Activated CD4-positive, alpha-beta T cell treated with anti-CD3 and anti-CD28 coated beads for 36 hours (primary cell): Measurements from ENCODE around the gene ADCY2. TPM values are rescaled to one million over a fixed set of nuclear protein-coding genes. Genes with fewer than 3 reads are reported as not detected.

ENCODE experiments used
- ATAC-seq: fragments of 200-7000 bp; cut with Tn5 transposase; one replicate; pipeline ENCODE4 v1.10.0; 2021; ENCODE audit warnings: mild to moderate bottlenecking, moderate library complexity
- CTCF ChIA-PET: fragments of 350-600 bp; sonication (Branson Sonifier 250); formaldehyde crosslinking; loops from one replicate; lab custom pipeline; 2021; ENCODE audit warnings: antibody characterized with exemption; lab: Charles Lee
- POLR2A ChIA-PET: fragments of 350-600 bp; sonication (Branson Sonifier 250); formaldehyde crosslinking; loops from one replicate; lab custom pipeline; 2021; ENCODE audit warnings: antibody characterized with exemption, inconsistent platforms; lab: Charles Lee
- DNase-seq: peaks from one replicate; pipeline ENCODE4 v3.0.0-alpha.2; 2020
- H3K27ac Mint-ChIP-seq: one replicate; pipeline ENCODE4 v1.8.0; 2021; ENCODE audit warnings: mixed read lengths
- H3K27me3 Mint-ChIP-seq: one replicate; pipeline ENCODE4 v1.8.0; 2021; ENCODE audit warnings: mixed read lengths
- H3K36me3 Mint-ChIP-seq: one replicate; pipeline ENCODE4 v1.8.0; 2021; ENCODE audit warnings: low read depth, mixed read lengths
- H3K4me1 Mint-ChIP-seq: one replicate; pipeline ENCODE4 v1.8.0; 2021; ENCODE audit warnings: mixed read lengths
- H3K4me3 Mint-ChIP-seq: one replicate; pipeline ENCODE4 v1.8.0; 2021; ENCODE audit warnings: mild to moderate bottlenecking, moderate library complexity, mixed read lengths
- H3K9me3 Mint-ChIP-seq: one replicate; pipeline ENCODE4 v1.8.0; 2021; ENCODE audit warnings: low read depth, mixed read lengths
- intact Hi-C, 2 experiments: fragments of 100-400 bp; cut with DNase I in 1 of 2; cut with micrococcal nuclease in 1 of 2; formaldehyde crosslinking; loops; one replicate each; pipeline versions ENCODE4 v1.14.2 to v1.15.1; 2022 to 2024; cut with DNase I, micrococcal nuclease
- total RNA-seq, 2 experiments: library from RNA; stranded (reverse); gene quantifications; one replicate each; pipeline ENCODE4 v1.2.3, GENCODE V29; 2021

ADCY2 gene
- total RNA-seq, 2 experiments from 2014 or later, result not detected

DNA sequence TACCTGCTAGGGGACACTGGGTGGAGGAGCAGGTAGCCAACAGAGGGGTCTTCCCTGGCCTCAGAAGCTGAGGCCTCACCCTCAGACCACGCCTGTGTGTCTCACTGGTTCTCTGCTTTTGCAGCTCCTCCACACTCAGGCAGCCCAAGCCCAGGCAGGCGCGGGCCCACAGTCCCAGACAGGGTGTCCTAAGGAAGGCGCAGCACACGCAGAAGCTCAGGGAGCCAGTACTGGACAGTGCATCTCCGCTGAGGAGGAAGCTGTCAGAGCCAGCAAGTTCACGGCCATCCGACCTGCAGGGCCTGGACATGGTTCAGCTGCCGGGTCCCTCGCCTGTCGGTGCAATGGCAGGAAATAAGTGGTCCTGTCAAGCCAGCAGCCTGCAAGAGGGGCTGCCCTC is 429.7 kb downstream of the ADCY2 start:
- ChIA-PET POLR2A (no interaction called here), CTCF (no interaction called here)
- no peak overlapping the region for H3K4me3 Mint-ChIP-seq
- H3K9me3 Mint-ChIP-seq, result no peaks in the 10 kb centered on the region
- H3K4me1 Mint-ChIP-seq, result no peaks in the 10 kb centered on the region
- H3K36me3 Mint-ChIP-seq, result no peaks in the 10 kb centered on the region
- no peak overlapping the region for H3K27ac Mint-ChIP-seq
- intact Hi-C loops, result no loop called here
- peaks cover 32% of the 10 kb centered on the region for H3K27me3 Mint-ChIP-seq
- DNase-seq (no peak), ATAC-seq (no peak)

- CTCF ChIA-PET, result no interaction called here
These were observed 431.7 kb downstream of the ADCY2 start for GRCh38 chr5:7827610-7828009.

DNA sequence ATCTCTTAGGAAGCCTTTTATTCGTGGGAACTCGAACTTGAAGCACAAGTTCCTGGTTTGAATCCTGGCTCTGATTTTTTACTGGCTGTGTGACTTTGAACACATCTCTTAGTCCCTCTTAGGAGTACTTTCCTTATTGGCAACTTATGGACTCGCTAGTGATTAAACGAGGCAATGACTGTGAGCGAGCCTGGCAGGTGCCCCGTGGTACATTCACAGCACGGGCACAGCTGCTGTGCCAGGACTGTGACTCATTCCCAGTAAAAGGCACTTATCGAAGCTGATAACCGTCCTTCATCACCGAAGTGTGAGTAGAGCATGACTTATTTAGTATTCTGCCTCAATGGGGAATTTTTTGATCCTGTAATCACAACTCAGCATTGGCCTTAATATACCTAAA is 432.3 kb downstream of the ADCY2 start:
- Mint-ChIP-seq H3K27me3 (peaks cover 22% of the 10 kb centered on the region), H3K27ac (no peak overlapping the region), H3K36me3 (no peaks in the 10 kb centered on the region), H3K9me3 (no peaks in the 10 kb centered on the region), H3K4me1 (no peaks in the 10 kb centered on the region), H3K4me3 (no peak overlapping the region)
- ChIA-PET POLR2A (no interaction called here), CTCF (no interaction called here)
- DNase-seq (no peak), ATAC-seq (no peak)
- intact Hi-C loops, result no loop called here

More at GRCh38 chr5:7827610-7828009, 431.7 kb downstream of the ADCY2 start:
- H3K4me1 Mint-ChIP-seq, result no peaks in the 10 kb centered on the region
- DNase-seq (no peak), ATAC-seq (no peak)
- intact Hi-C loops, result no loop called here
- H3K9me3 Mint-ChIP-seq, result no peaks in the 10 kb centered on the region
- POLR2A ChIA-PET, result no interaction called here
- H3K27me3 Mint-ChIP-seq, result peaks cover 28% of the 10 kb centered on the region
- H3K4me3 Mint-ChIP-seq, result no peak overlapping the region
- no peak overlapping the region for H3K27ac Mint-ChIP-seq
- H3K36me3 Mint-ChIP-seq, result no peaks in the 10 kb centered on the region

DNA sequence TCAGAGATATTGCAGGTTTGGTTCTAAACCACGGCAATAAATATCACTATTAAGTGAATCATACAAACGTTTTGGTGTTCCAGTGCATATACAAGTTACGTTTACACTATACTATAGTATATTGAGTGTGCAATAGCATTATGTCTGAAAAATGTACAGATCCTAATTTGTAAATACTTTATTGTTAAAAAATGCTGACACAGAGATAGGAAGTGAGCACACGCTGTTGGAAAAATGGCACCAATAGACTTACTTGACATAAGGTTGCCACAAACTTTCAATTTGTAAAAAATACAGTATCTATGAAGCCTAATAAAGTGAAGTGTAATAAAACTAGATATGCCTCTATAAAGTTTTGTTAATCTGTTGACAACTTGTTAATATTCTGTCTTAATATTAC is 439.0 kb downstream of the ADCY2 start:
- peaks cover 9% of the 10 kb centered on the region for H3K27me3 Mint-ChIP-seq
- ATAC-seq, result no peak
- DNase-seq, result no peak
- intact Hi-C loops, result no loop called here
- ChIA-PET CTCF (interaction anchor here (1.2 kb wide), 1 partner anchor 9 kb away, joined by 3 read pairs; no protein-coding TSS in a partner anchor), POLR2A (no interaction called here)
- no peak overlapping the region for H3K4me3 Mint-ChIP-seq
- H3K4me1 Mint-ChIP-seq, result no peaks in the 10 kb centered on the region
- H3K36me3 Mint-ChIP-seq, result no peaks in the 10 kb centered on the region
- H3K27ac Mint-ChIP-seq, result no peak overlapping the region
- no peaks in the 10 kb centered on the region for H3K9me3 Mint-ChIP-seq

DNA sequence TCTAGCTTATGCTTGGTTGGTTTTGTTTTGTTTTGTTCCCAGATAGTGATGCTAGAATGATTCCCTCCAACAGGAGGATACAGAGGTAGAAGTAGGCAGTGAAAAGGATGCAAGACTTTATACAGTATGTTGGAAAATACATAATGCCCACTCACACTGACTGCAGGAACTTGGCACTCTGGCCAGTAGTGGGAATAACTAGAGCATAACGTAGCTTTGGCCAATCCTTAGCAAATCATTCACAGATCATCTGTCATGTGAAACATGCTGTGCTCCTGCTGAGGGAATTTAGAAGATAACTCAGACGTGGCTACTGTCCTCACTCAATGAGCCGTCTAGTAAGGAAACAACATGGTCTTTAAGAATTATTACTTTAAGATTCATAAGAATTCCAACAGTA is 441.5 kb downstream of the ADCY2 start:
- ATAC-seq, result no peak
- CTCF ChIA-PET, result no interaction called here
- Mint-ChIP-seq H3K36me3 (no peaks in the 10 kb centered on the region), H3K27ac (no peak overlapping the region), H3K4me3 (no peak overlapping the region), H3K27me3 (peaks cover 15% of the 10 kb centered on the region), H3K4me1 (no peaks in the 10 kb centered on the region), H3K9me3 (no peaks in the 10 kb centered on the region)
- POLR2A ChIA-PET, result no interaction called here
- no peak for DNase-seq
- intact Hi-C loops, result no loop called here

DNA sequence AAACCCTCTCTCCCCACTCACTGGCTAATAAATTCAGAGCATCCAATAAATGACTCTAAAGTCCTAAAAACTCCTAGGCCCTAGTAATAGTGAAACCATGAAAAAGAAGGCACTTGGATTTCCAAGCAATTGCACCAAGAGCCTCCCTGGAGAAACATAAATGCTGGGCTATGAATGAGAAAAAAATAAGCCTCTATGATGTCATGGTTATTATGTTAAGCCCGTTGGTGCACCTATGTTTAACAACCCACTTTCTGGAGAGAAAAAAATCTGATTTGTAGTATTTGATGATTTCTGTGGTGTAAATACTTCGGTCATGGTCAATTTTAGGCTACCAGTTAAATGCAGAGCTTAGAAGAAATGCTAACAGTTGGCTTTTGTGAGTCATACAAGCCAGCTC is 446.6 kb downstream of the ADCY2 start:
- Mint-ChIP-seq H3K9me3 (no peaks in the 10 kb centered on the region), H3K4me1 (no peaks in the 10 kb centered on the region), H3K27me3 (peaks cover 23% of the 10 kb centered on the region), H3K36me3 (no peaks in the 10 kb centered on the region), H3K4me3 (no peak overlapping the region), H3K27ac (no peak overlapping the region)
- ATAC-seq (no peak), DNase-seq (no peak)
- ChIA-PET POLR2A (no interaction called here), CTCF (no interaction called here)
- intact Hi-C loops, result no loop called here

- no peak overlapping the region for H3K4me3 Mint-ChIP-seq
- H3K36me3 Mint-ChIP-seq, result no peaks in the 10 kb centered on the region
- ATAC-seq (no peak), DNase-seq (no peak)
- H3K4me1 Mint-ChIP-seq, result peaks cover 1% of the 10 kb centered on the region
- no peaks in the 10 kb centered on the region for H3K9me3 Mint-ChIP-seq
- intact Hi-C loops, result no loop called here
- H3K27me3 Mint-ChIP-seq, result peaks cover 33% of the 10 kb centered on the region
- ChIA-PET POLR2A (no interaction called here), CTCF (no interaction called here)
- H3K27ac Mint-ChIP-seq, result no peak overlapping the region
These were observed 449.0 kb downstream of the ADCY2 start for GRCh38 chr5:7844901-7845300.

- H3K9me3 Mint-ChIP-seq, result no peaks in the 10 kb centered on the region
- no peak for ATAC-seq
- DNase-seq, result no peak
- no peaks in the 10 kb centered on the region for H3K36me3 Mint-ChIP-seq
- H3K4me3 Mint-ChIP-seq, result no peak overlapping the region
- CTCF ChIA-PET, result interaction anchor here (0.5 kb wide), 1 partner anchor 1043 kb away, joined by 3 read pairs; no protein-coding TSS in a partner anchor
- intact Hi-C loops, result no loop called here
- H3K27me3 Mint-ChIP-seq, result peaks cover 34% of the 10 kb centered on the region
- no peak overlapping the region for H3K27ac Mint-ChIP-seq
- H3K4me1 Mint-ChIP-seq, result peaks cover 5% of the 10 kb centered on the region
- POLR2A ChIA-PET, result no interaction called here
These were observed 449.6 kb downstream of the ADCY2 start for GRCh38 chr5:7845557-7845956.

- DNase-seq (no peak), ATAC-seq (no peak)
- Mint-ChIP-seq H3K4me3 (no peak overlapping the region), H3K27ac (no peak overlapping the region), H3K4me1 (peaks cover 8% of the 10 kb centered on the region), H3K36me3 (no peaks in the 10 kb centered on the region), H3K27me3 (peaks cover 29% of the 10 kb centered on the region), H3K9me3 (no peaks in the 10 kb centered on the region)
- ChIA-PET POLR2A (no interaction called here), CTCF (no interaction called here)
- intact Hi-C loops, result no loop called here
These were observed 450.4 kb downstream of the ADCY2 start for GRCh38 chr5:7846327-7846726.

DNA sequence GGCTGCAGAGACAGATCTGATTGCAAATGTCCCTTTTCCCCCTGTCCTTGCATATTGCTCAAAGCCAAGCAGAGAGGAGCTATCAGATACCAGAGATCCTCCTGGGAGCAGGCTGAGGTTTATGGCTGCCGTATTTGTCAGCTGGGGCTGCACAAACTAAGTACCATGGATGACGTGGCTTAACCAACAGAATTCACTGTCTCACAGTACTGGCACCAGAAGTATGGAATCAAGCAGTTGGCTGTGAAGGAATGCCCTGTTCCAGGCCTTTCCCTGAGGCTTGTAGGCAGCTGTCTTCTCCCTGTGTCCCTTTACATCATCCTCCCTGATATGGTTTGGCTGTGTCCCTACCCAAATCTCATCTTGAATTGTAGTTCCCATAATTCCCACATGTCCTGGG is 452.4 kb downstream of the ADCY2 start:
- Mint-ChIP-seq H3K4me3 (no peak overlapping the region), H3K27me3 (peaks cover 25% of the 10 kb centered on the region), H3K27ac (no peak overlapping the region), H3K4me1 (peaks cover 18% of the 10 kb centered on the region), H3K36me3 (no peaks in the 10 kb centered on the region), H3K9me3 (peaks cover 2% of the 10 kb centered on the region)
- DNase-seq (no peak), ATAC-seq (no peak)
- ChIA-PET POLR2A (no interaction called here), CTCF (no interaction called here)
- intact Hi-C loops, result no loop called here

DNA sequence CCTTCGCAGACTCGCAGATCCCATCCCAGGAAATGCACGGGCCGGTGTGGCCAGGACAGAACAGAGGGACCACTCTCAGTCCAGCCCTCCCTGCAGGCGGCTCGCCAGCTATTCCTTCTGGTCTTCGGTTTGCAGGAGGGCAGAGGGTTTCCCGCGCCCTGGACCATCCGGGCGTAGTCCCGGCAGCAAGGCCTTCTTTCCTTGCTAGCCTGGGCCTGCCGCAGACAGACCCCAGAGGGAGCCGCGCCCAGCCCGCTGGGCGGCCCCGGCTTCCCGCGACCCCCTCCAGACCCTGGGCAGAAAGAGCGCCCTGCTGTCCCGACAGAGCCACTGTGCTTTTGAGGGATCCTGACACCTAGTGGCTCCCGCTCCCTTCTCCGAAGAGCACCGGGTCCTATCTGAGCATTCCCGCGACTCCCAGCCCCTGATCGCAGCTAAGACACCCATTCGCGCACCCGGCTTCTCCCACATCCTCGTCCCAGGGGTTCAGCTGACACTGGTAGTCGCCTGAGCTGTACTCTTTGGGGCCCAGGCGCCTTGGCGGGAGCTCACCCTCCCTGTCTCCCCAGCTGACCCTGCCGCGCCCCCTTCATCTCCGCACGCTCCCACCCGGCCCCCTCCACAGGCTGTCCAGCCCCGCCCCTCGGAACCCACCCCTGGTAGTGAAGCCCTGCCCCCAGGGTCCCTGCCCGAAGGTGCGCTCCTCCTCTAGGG is 453.9 kb downstream of the ADCY2 start:
- DNase-seq, result peak; percentile 25
- H3K4me3 Mint-ChIP-seq, result peak overlapping the region; percentile 66

More for the DNA sequence above, 453.9 kb downstream of the ADCY2 start:
- Mint-ChIP-seq H3K9me3 (peaks cover 2% of the 10 kb centered on the region), H3K4me1 (peaks cover 18% of the 10 kb centered on the region), H3K27ac (no peak overlapping the region), H3K36me3 (no peaks in the 10 kb centered on the region), H3K27me3 (peaks cover 17% of the 10 kb centered on the region)
- ATAC-seq, result peak; percentile 14
- ChIA-PET POLR2A (no interaction called here), CTCF (interaction anchor here (0.6 to 0.9 kb wide), 2 partner anchors 10 kb away, joined by 3 read pairs; no protein-coding TSS in a partner anchor)
- intact Hi-C loops, result loop anchor here in 1 of 2 experiments (2.0 kb wide), 1 partner anchor 19 kb away; the partner anchor contains the start of genes FASTKD3 and MTRR
